Body of pancreas (tissue), 4 donors: ENCODE results near the gene PHLDB3. TPM values are rescaled to one million over a fixed set of nuclear protein-coding genes. Genes with fewer than 3 reads are reported as not detected.

Experiments used
- ATAC-seq: fragments of 150-250 bp; one replicate; pipeline ENCODE4 v1.9.1; 2016
- DNase-seq, 4 donors: peaks; one replicate each; pipeline ENCODE4 v3.0.0-alpha.2; 2019
- H3K27ac ChIP-seq, 4 donors: fragments of 200-600 bp; sonication (generic); 1 replicate in 3 of 4; 2 replicates in 1 of 4; pipeline versions ENCODE4 v1.5.1 to v1.6.1; 2016 to 2019; ENCODE audit warnings: mild to moderate bottlenecking in 1 of 4, mixed read lengths in 1 of 4, moderate library complexity in 1 of 4
- H3K27me3 ChIP-seq, 2 donors: fragments of 200-600 bp; sonication (generic); one replicate each; pipeline ENCODE4 v1.6.0; 2016; ENCODE audit warnings: mild to moderate bottlenecking in 1 of 2
- H3K36me3 ChIP-seq, 2 donors: fragments of 200-600 bp; sonication (generic); replicated peaks in 1 of 2; 2 replicates each; pipeline ENCODE4 v1.5.1; 2016; ENCODE audit warnings: low read depth in 2 of 2; ENCODE audit not compliant: insufficient read depth in 1 of 2
- H3K4me1 ChIP-seq: fragments of 200-600 bp; sonication (generic); one replicate; pipeline ENCODE4 v1.6.0; 2016
- H3K4me3 ChIP-seq, 2 donors: fragments of 200-600 bp; sonication (generic); 1 replicate in 1 of 2; 2 replicates in 1 of 2; pipeline ENCODE4 v1.5.1; 2016 to 2019
- H3K9me3 ChIP-seq, 3 donors: fragments of 200-600 bp; sonication (generic); 1 replicate in 2 of 3; 2 replicates in 1 of 3; pipeline ENCODE4 v1.5.1; 2016
- POLR2A ChIP-seq, 3 donors: fragments of 450-650 bp; IDR thresholded peaks; one replicate each; pipeline ENCODE4 v1.6.1; 2016; ENCODE audit warnings: antibody characterized with exemption in 3 of 3, mild to moderate bottlenecking in 2 of 3
- WGBS, 2 donors: methylation state at CpG; one replicate each; pipeline ENCODE4 v1.1.5; 2017; 5-methylcytosine and 5-hydroxymethylcytosine counted together
- intact Hi-C: fragments of 100-400 bp; cut with DNase I; formaldehyde crosslinking; loops from one replicate; pipeline ENCODE4 v1.15.1; 2023
- total RNA-seq, 2 donors: library from RNA; depleted of rRNA; stranded (reverse); fragments of >200 nt; gene quantifications; one replicate each; pipeline ENCODE4 v1.1.0, GENCODE V29; 2016
- TF ChIP-seq, protein P1 (sequence below), 7 experiments: fragments of 450-650 bp in 4 of 7; fragments of 200-600 bp in 3 of 7; sonication (generic) in 3 of 7; IDR thresholded peaks; one replicate each; pipeline ENCODE4 v1.5.1; 2016 to 2019; ENCODE audit warnings: antibody characterized with exemption in 7 of 7

The PHLDB3 gene
- 10 to 100 TPM; 14.5 to 16.9 TPM for total RNA-seq

DNA sequence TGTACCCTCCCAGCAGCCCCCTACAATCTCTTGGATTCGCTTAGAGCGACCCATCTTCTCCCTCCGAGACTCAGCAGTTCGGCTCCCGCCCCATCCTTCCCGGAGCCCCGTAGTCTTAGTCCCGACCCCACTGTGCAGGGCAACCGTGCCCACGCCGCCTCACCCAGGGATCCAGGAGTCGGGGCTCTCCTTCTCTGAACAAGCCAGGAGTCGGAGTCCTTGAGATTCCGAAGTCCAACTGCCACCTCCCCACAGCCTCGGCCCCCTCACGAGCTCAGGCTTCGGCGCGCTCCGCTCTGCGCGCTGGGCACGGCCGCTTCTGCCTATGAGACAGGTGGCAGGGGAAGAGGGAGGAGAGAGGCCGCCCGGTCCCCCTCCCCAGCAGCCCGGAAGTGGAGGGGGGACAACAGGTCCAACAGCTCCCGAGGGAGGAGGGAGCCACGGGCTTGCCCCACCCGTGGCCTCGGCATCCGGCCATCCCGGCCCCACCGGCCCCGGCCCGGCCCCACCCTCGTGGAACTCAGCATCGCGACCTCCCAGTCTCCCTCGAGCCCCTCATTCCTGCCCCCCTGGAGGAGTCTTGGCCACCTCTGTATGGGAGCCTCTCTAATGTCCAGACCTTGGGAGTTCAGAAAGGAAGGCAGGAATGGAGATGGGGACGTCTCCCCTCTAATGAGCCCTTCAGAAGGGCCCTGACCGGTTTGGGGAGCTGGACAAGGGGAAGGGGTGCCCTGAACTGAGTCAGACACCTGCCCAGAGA lies at the start of gene PHLDB3:
PHLDB3 (minus strand) TSS at position 321 of the 760 bp plus-strand sequence. CDS start 628 bp downstream, outside the sequence.
- H3K27ac ChIP-seq: peak within 1 kb of the TSS; percentile 60 to 89 (median 80)
- H3K9me3 ChIP-seq: no peaks in the 10 kb centered on the region
- H3K27me3 ChIP-seq: no peaks in the 10 kb centered on the region
- H3K36me3 ChIP-seq: peaks cover 0 to 2% of the 10 kb centered on the region in 2 donors
- H3K4me3 ChIP-seq: peak within 1 kb of the TSS; percentile 63 to 75
- WGBS, 2 donors: 2 to 7% methylated on average over 13 to 41 of the region's 42 CpGs
- H3K4me1 ChIP-seq: peaks cover 18% of the 10 kb centered on the region
- TF ChIP-seq, protein P1, sequence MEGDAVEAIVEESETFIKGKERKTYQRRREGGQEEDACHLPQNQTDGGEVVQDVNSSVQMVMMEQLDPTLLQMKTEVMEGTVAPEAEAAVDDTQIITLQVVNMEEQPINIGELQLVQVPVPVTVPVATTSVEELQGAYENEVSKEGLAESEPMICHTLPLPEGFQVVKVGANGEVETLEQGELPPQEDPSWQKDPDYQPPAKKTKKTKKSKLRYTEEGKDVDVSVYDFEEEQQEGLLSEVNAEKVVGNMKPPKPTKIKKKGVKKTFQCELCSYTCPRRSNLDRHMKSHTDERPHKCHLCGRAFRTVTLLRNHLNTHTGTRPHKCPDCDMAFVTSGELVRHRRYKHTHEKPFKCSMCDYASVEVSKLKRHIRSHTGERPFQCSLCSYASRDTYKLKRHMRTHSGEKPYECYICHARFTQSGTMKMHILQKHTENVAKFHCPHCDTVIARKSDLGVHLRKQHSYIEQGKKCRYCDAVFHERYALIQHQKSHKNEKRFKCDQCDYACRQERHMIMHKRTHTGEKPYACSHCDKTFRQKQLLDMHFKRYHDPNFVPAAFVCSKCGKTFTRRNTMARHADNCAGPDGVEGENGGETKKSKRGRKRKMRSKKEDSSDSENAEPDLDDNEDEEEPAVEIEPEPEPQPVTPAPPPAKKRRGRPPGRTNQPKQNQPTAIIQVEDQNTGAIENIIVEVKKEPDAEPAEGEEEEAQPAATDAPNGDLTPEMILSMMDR (IDR thresholded peaks at IDR 0.05): peak in 1 of 7 experiments; percentile 1
- TF ChIP-seq POLR2A (IDR thresholded peaks at IDR 0.05): peak in 1 of 3 donors; percentile 10
- ATAC-seq: peak; percentile 50
- DNase-seq: peak; percentile 46 to 63 (median 56)
- intact Hi-C loops: no loop called here

GRCh38 chr19:43553656-43554055 lies 49.1 kb upstream of the PHLDB3 start:
- Histone ChIP-seq H3K36me3 (peaks cover 0 to 12% of the 10 kb centered on the region in 2 donors), H3K4me3 (no peak overlapping the region), H3K9me3 (no peaks in the 10 kb centered on the region), H3K4me1 (no peaks in the 10 kb centered on the region), H3K27me3 (no peaks in the 10 kb centered on the region), H3K27ac (no peak overlapping the region)
- WGBS, 2 donors: 90 to 92% methylated on average over 4 of the region's 4 CpGs
- no peak for DNase-seq
- ATAC-seq: no peak
- TF ChIP-seq POLR2A (IDR thresholded peaks at IDR 0.05): no peak
- TF ChIP-seq, protein P1 (IDR thresholded peaks at IDR 0.05): no peak
- intact Hi-C loops: no loop called here

- Histone ChIP-seq H3K36me3 (peaks cover 0 to 9% of the 10 kb centered on the region in 2 donors), H3K27ac (no peak overlapping the region), H3K27me3 (no peaks in the 10 kb centered on the region), H3K4me3 (no peak overlapping the region), H3K9me3 (no peaks in the 10 kb centered on the region), H3K4me1 (no peaks in the 10 kb centered on the region)
- TF ChIP-seq, protein P1 (IDR thresholded peaks at IDR 0.05): no peak
- TF ChIP-seq POLR2A (IDR thresholded peaks at IDR 0.05): no peak
- WGBS, 2 donors: 83 to 91% methylated on average over 2 to 3 of the region's 3 CpGs
- no peak for ATAC-seq
- DNase-seq: no peak
- intact Hi-C loops: no loop called here
Measured at GRCh38 chr19:43552616-43553015, 48.1 kb upstream of the PHLDB3 start.

GRCh38 chr19:43552198-43552450 lies 47.6 kb upstream of the PHLDB3 start:
- peaks cover 0 to 9% of the 10 kb centered on the region in 2 donors for H3K36me3 ChIP-seq
- intact Hi-C loops: no loop called here
- TF ChIP-seq POLR2A (IDR thresholded peaks at IDR 0.05): no peak
- TF ChIP-seq, protein P1 (IDR thresholded peaks at IDR 0.05): no peak
- no peak overlapping the region for H3K4me3 ChIP-seq
- WGBS, 2 donors: 90 to 100% methylated on average over 2 to 3 of the region's 3 CpGs
- no peaks in the 10 kb centered on the region for H3K27me3 ChIP-seq
- no peaks in the 10 kb centered on the region for H3K4me1 ChIP-seq
- H3K27ac ChIP-seq: no peak overlapping the region
- no peak for ATAC-seq
- DNase-seq: no peak
- H3K9me3 ChIP-seq: no peaks in the 10 kb centered on the region
